ENCODE data around the gene QRSL1. TPM values are rescaled to one million over a fixed set of nuclear protein-coding genes. Genes with fewer than 3 reads are reported as not detected.
"Not testable (repeated sequence)": the region's sequence is repeated elsewhere in the genome, so short reads cannot be mapped to it uniquely, and the experiment has no call there.

Gene QRSL1, protein sequence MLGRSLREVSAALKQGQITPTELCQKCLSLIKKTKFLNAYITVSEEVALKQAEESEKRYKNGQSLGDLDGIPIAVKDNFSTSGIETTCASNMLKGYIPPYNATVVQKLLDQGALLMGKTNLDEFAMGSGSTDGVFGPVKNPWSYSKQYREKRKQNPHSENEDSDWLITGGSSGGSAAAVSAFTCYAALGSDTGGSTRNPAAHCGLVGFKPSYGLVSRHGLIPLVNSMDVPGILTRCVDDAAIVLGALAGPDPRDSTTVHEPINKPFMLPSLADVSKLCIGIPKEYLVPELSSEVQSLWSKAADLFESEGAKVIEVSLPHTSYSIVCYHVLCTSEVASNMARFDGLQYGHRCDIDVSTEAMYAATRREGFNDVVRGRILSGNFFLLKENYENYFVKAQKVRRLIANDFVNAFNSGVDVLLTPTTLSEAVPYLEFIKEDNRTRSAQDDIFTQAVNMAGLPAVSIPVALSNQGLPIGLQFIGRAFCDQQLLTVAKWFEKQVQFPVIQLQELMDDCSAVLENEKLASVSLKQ
- 16.1 to 17.5 TPM (median 17.2 TPM) in 3 replicates for total RNA-seq

DNA sequence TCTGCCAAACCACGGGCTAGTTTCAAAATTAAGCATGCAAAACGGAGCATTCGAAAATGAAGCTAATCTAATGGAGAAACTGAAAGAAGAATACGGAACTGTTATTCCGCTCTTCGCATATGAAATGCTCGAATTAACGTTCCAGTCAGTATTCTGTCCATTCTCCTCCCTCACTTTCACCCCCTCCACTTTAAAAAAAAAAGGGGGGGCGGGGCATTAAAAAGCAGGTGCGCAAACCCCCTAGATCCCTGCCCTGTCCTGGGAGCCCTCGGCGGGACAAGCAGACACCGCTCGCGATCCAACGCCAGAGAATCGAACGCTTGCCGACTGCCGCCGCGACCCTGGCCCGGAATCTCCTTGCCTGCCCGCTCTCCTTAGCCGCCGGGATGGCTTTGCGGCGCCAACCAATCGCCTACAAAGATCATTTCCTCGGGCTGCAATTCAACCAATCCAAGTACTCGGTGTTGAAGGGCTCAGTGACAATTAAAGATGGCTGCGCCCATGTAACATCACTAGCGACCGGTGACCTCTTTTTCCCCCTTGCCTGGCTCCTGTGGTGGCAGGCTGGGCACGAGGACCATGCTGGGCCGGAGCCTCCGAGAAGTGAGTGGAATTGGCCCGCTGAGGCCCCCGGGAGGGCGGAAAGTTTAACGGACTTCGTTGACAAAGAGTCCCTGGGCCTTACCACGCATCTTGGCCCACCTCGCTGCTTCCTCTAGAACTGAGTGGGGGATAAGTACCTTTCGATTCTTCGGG, at the start of gene QRSL1, which contains the start of gene RTN4IP1:
Gene QRSL1 (plus strand): TSS at position 476 of the 756 bp plus-strand sequence. CDS start 104 bp downstream, at position 580.
Gene RTN4IP1 (minus strand): TSS at position 396 of the 756 bp plus-strand sequence. CDS start 477 bp downstream, outside the sequence.
- peaks cover 4% of the 10 kb centered on the region for H3K36me3 Mint-ChIP-seq
- peak within 1 kb of the TSS; percentile 98 for H3K27ac Mint-ChIP-seq
- DNase-seq (ENCODE audit: low spot score in 2 of 2, unreplicated experiment in 2 of 2), result peak; percentile 62 to 87
- H3K9me3 Mint-ChIP-seq, result no peaks in the 10 kb centered on the region
- peak within 1 kb of the TSS; percentile 93 for H3K4me3 Mint-ChIP-seq
- H3K4me1 Mint-ChIP-seq, result peaks cover 40% of the 10 kb centered on the region
- TF ChIP-seq, protein P1, sequence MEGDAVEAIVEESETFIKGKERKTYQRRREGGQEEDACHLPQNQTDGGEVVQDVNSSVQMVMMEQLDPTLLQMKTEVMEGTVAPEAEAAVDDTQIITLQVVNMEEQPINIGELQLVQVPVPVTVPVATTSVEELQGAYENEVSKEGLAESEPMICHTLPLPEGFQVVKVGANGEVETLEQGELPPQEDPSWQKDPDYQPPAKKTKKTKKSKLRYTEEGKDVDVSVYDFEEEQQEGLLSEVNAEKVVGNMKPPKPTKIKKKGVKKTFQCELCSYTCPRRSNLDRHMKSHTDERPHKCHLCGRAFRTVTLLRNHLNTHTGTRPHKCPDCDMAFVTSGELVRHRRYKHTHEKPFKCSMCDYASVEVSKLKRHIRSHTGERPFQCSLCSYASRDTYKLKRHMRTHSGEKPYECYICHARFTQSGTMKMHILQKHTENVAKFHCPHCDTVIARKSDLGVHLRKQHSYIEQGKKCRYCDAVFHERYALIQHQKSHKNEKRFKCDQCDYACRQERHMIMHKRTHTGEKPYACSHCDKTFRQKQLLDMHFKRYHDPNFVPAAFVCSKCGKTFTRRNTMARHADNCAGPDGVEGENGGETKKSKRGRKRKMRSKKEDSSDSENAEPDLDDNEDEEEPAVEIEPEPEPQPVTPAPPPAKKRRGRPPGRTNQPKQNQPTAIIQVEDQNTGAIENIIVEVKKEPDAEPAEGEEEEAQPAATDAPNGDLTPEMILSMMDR (IDR thresholded peaks at IDR 0.05; ENCODE audit: unreplicated experiment), result no peak
- no peaks in the 10 kb centered on the region for H3K27me3 Mint-ChIP-seq (ENCODE audit: low read depth)

DNA sequence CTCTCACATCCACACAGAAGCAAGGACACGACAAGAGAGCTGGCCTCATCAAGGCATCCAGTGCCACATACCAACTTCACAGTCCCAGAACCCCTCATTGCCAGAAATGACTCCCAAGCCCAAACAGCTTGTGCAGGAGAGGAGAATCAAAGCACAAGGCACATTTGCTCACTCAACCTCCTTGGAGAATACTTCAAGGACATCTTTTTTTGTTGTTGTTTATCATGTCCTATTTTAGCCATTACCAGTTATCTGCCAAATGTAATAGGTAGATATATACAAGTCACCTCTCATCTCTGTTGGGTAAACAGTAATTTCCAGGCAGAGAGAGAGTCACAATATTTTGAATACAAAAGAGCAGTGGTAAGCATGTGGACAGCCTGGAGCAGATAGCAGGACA, 47.9 kb upstream of the QRSL1 start:
- no peaks in the 10 kb centered on the region for H3K27me3 Mint-ChIP-seq (ENCODE audit: low read depth)
- DNase-seq (ENCODE audit: low spot score in 2 of 2, unreplicated experiment in 2 of 2), result no peak
- no peak overlapping the region for H3K27ac Mint-ChIP-seq
- peaks cover 15% of the 10 kb centered on the region for H3K36me3 Mint-ChIP-seq
- H3K4me1 Mint-ChIP-seq, result no peaks in the 10 kb centered on the region
- TF ChIP-seq, protein P1 (IDR thresholded peaks at IDR 0.05; ENCODE audit: unreplicated experiment), result no peak
- no peak overlapping the region for H3K4me3 Mint-ChIP-seq
- no peaks in the 10 kb centered on the region for H3K9me3 Mint-ChIP-seq

DNA sequence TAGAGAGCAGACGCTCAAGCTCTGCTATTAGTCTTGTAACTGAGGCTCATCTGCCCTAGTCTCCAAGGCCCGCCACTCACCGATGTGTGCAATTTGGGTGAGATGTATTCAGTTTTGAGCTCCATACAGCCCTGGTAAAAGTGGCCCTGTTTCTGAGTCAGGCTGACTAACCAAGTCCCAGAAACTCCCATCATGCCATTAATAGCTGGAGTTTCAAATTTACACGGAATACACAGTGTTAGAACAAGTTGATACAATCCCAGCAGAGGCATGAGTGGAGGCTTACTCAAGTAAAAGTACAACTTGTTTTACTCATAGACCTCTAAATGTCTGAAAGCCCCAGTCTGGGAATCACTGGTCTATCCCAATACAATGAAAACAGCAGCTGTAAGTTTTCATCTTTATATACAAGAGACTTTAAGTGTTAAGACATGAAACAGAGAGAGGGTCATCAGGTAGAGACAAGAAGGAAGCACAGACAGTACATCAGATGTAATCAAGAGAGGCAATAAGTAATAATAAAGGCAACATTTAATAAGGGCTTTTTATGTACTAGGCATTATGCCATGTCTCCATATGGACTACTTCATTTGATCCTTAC, 42.5 kb upstream of the QRSL1 start:
- no peak for DNase-seq (ENCODE audit: low spot score in 2 of 2, unreplicated experiment in 2 of 2)
- Mint-ChIP-seq H3K27ac (no peak overlapping the region), H3K4me1 (no peaks in the 10 kb centered on the region), H3K36me3 (peaks cover 29% of the 10 kb centered on the region), H3K4me3 (no peak overlapping the region), H3K27me3 (ENCODE audit: low read depth) (no peaks in the 10 kb centered on the region), H3K9me3 (no peaks in the 10 kb centered on the region)
- TF ChIP-seq, protein P1 (IDR thresholded peaks at IDR 0.05; ENCODE audit: unreplicated experiment), result no peak

DNA sequence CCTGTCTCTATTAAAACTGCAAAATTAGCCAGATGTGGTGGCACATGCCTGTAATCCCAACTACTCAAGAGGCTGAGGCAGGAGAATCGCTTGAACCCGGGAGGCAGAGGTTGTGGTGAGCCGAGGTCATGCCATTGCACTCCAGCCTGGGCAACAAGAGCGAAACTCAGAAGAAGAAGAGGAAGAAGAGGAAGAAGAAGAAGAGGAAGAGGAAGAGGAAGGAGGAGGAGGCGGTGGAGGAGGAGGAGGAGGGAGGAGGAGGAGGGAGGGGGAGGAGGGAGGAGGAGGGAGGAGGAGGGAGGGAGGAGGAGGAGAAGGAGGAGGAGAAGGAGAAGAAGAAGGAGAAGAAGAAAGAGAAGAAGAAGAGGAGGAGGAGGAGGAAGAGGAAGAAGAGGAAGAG, 40.4 kb upstream of the QRSL1 start:
- not testable (repeated sequence) for H3K4me3 Mint-ChIP-seq; DNase-seq (ENCODE audit: low spot score in 2 of 2, unreplicated experiment in 2 of 2); H3K9me3 Mint-ChIP-seq; H3K27ac Mint-ChIP-seq; H3K27me3 Mint-ChIP-seq (ENCODE audit: low read depth); H3K4me1 Mint-ChIP-seq
- peaks cover 21% of the 10 kb centered on the region for H3K36me3 Mint-ChIP-seq

DNA sequence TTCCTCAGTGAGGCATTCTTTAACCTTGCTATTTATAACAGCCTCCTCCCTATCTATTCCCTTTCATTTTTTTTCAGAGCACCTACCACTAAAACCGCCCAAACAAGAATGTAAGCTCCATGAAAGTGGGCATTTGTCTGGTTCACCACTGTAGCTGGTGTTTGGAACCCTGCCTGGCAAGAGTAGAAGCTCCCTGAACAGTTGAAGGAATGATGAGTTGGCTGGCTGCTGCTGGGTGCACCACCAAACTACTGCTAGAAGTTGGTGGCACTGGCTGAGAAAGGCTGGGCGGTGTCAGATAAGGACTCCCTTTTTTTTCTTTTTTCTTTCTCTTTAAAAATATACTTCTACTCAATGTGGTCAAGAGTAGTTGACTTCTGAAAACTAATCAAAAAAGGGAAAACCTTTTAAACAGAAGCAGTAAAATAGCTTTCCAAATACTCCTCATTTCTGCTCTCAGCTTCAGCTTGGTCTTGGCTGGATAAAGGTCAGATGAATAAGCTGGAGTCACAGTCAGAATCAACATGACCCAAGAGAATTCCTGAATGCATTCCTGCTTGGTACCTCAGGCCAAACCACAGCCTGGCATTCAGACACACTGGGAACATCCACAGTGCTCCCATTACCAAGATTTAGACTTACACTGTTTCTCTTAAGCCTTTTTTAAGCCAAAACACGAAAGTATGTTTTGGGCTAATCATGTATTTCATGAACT, 38.1 kb upstream of the QRSL1 start:
- no peak for DNase-seq (ENCODE audit: low spot score in 2 of 2, unreplicated experiment in 2 of 2)
- no peaks in the 10 kb centered on the region for H3K9me3 Mint-ChIP-seq

More for the DNA sequence above, 38.1 kb upstream of the QRSL1 start:
- no peak overlapping the region for H3K27ac Mint-ChIP-seq
- TF ChIP-seq, protein P1 (IDR thresholded peaks at IDR 0.05; ENCODE audit: unreplicated experiment), result no peak
- no peak overlapping the region for H3K4me3 Mint-ChIP-seq
- H3K27me3 Mint-ChIP-seq (ENCODE audit: low read depth), result no peaks in the 10 kb centered on the region
- peaks cover 21% of the 10 kb centered on the region for H3K36me3 Mint-ChIP-seq
- no peaks in the 10 kb centered on the region for H3K4me1 Mint-ChIP-seq

Measured in mesothelial cell of epicardium (in vitro differentiated cells).